ENCODE data around the gene SLC25A21. TPM values are rescaled to one million over a fixed set of nuclear protein-coding genes. Genes with fewer than 3 reads are reported as not detected.

Gene SLC25A21
- total and polyA plus RNA-seq, 2 of the 13 experiments (the other 11 are each of a cell fraction or from before 2014, with no cell fraction given) = 1.9 to 2.9 TPM

GRCh38 chr14:37045340-37046061 is 126.9 kb downstream of the SLC25A21 start:
- Histone ChIP-seq H3K4me2 (ENCODE audit: low read depth, low read length) (no peak overlapping the region), H3K4me3 (replicated peaks in 1 of 3; ENCODE audit: insufficient read depth in 1 of 3, low read depth in 2 of 3, low read length in 3 of 3) (no peak overlapping the region), H3K27me3 (ENCODE audit: control insufficient read depth in 1 of 2, insufficient read depth in 2 of 2, low read length in 2 of 2) (no peaks in the 10 kb centered on the region), H3K36me3 (replicated peaks in 1 of 2; ENCODE audit: control insufficient read depth in 1 of 2, insufficient read depth in 2 of 2, low read length in 2 of 2) (no peaks in the 10 kb centered on the region), H4K20me1 (ENCODE audit: insufficient read depth, low read length) (no peaks in the 10 kb centered on the region), H2AFZ (ENCODE audit: low read length) (no peak overlapping the region), H3K79me2 (ENCODE audit: insufficient read depth, low read length) (no peaks in the 10 kb centered on the region), H3K4me1 (ENCODE audit: insufficient read depth, low read length) (peaks cover 6% of the 10 kb centered on the region; the same call in 1 of the 2 replicates), H3K9ac (ENCODE audit: insufficient read depth, low read depth, low read length) (no peak overlapping the region), H3K9me3 (ENCODE audit: low read length) (no peaks in the 10 kb centered on the region), H3K27ac (ENCODE audit: extremely low read length, insufficient read depth, low read length) (no peak overlapping the region)
- CTCF ChIA-PET (ENCODE audit: low intra/inter-chr PET ratio, low total read pairs) = no interaction called here
- in situ Hi-C loops (cut with HindIII; ENCODE audit: extremely low pct_ligation_motif_present, low pct_unique_long_range_greater_than_20kb) = no loop called here
- intact Hi-C loops (cut with micrococcal nuclease; ENCODE audit: unreplicated experiment) = no loop called here
- TF ChIP-seq ZNF124 (CRISPR knock-in tag; IDR thresholded peaks at IDR 0.05) (no peak), SUZ12 (IDR thresholded peaks at IDR 0.05; ENCODE audit: low read depth, low read length) (no peak), RERE (CRISPR knock-in tag; IDR thresholded peaks at IDR 0.05; ENCODE audit: low read depth) (no peak), FOXM1 (CRISPR knock-in tag; IDR thresholded peaks at IDR 0.05) (no peak), ZNF460 (CRISPR knock-in tag; IDR thresholded peaks at IDR 0.05; ENCODE audit: borderline replicate concordance) (no peak), CBX2 (IDR thresholded peaks at IDR 0.05; ENCODE audit: low read depth, low read length) (no peak), CBX2 (CRISPR knock-in tag; IDR thresholded peaks at IDR 0.05; ENCODE audit: low read depth) (no peak), ZNF251 (CRISPR knock-in tag; IDR thresholded peaks at IDR 0.05) (no peak), BORCS8-MEF2B (CRISPR knock-in tag; IDR thresholded peaks at IDR 0.05) (no peak), ZBTB3 (CRISPR knock-in tag; IDR thresholded peaks at IDR 0.05; ENCODE audit: borderline replicate concordance, low read depth) (no peak), ZNF501 (CRISPR knock-in tag; IDR thresholded peaks at IDR 0.05) (no peak), MIER2 (CRISPR knock-in tag; IDR thresholded peaks at IDR 0.05) (no peak)
- TF ChIP-seq, protein P1, sequence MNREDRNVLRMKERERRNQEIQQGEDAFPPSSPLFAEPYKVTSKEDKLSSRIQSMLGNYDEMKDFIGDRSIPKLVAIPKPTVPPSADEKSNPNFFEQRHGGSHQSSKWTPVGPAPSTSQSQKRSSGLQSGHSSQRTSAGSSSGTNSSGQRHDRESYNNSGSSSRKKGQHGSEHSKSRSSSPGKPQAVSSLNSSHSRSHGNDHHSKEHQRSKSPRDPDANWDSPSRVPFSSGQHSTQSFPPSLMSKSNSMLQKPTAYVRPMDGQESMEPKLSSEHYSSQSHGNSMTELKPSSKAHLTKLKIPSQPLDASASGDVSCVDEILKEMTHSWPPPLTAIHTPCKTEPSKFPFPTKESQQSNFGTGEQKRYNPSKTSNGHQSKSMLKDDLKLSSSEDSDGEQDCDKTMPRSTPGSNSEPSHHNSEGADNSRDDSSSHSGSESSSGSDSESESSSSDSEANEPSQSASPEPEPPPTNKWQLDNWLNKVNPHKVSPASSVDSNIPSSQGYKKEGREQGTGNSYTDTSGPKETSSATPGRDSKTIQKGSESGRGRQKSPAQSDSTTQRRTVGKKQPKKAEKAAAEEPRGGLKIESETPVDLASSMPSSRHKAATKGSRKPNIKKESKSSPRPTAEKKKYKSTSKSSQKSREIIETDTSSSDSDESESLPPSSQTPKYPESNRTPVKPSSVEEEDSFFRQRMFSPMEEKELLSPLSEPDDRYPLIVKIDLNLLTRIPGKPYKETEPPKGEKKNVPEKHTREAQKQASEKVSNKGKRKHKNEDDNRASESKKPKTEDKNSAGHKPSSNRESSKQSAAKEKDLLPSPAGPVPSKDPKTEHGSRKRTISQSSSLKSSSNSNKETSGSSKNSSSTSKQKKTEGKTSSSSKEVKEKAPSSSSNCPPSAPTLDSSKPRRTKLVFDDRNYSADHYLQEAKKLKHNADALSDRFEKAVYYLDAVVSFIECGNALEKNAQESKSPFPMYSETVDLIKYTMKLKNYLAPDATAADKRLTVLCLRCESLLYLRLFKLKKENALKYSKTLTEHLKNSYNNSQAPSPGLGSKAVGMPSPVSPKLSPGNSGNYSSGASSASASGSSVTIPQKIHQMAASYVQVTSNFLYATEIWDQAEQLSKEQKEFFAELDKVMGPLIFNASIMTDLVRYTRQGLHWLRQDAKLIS (CRISPR knock-in tag; IDR thresholded peaks at IDR 0.05) = no peak
- FAIRE-seq = no peak
- DNase-seq (ENCODE audit: low spot score) = no peak
- WGBS (ENCODE audit: low lambda C conversion rate) = 37% methylated on average over 5 of the region's 5 CpGs
- no TSS peak for BruUV-seq (replicated peaks)
- POLR2A ChIA-PET = no interaction called here
- ATAC-seq = no peak
